Liver (tissue), 3 donors: ENCODE measurements around the gene BANK1.
"Not testable (repeated sequence)": the region's sequence is repeated elsewhere in the genome, so short reads cannot be mapped to it uniquely, and the experiment has no call there.

Experiments used
- ATF3 ChIP-seq: IDR thresholded peaks from 2 replicates; pipeline ENCODE4 v1.6.1; 2016; ENCODE audit warnings: antibody characterized with exemption
- GABPA ChIP-seq, 2 donors: IDR thresholded peaks in 1 of 2; conservative IDR thresholded peaks in 1 of 2; 2 replicates each; pipeline ENCODE4 v1.6.1; 2016; ENCODE audit warnings: antibody characterized with exemption in 2 of 2, mild to moderate bottlenecking in 1 of 2, moderate library complexity in 1 of 2
- TF ChIP-seq, protein P1 (sequence below): IDR thresholded peaks from 2 replicates; pipeline ENCODE4 v1.6.1; 2016; ENCODE audit warnings: antibody characterized with exemption
- TF ChIP-seq, protein P2 (sequence below): fragments of 150-350 bp; IDR thresholded peaks from 2 replicates; pipeline ENCODE4 v1.5.1; 2017; ENCODE audit warnings: improper control_type of control experiment, low read depth, low read length; ENCODE audit not compliant: missing input control
- donor health status: healthy.
- donor health status: healthy.

GRCh38 chr4:101905527-101905926 is 115.0 kb downstream of the BANK1 start:
- TF ChIP-seq ATF3; GABPA (IDR thresholded peaks at IDR 0.05 in 1 of 2, conservative IDR thresholded peaks at IDR 0.05 in 1 of 2): not testable (repeated sequence)
- TF ChIP-seq, protein P1, sequence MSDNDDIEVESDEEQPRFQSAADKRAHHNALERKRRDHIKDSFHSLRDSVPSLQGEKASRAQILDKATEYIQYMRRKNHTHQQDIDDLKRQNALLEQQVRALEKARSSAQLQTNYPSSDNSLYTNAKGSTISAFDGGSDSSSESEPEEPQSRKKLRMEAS: not testable (repeated sequence)
- TF ChIP-seq, protein P2, sequence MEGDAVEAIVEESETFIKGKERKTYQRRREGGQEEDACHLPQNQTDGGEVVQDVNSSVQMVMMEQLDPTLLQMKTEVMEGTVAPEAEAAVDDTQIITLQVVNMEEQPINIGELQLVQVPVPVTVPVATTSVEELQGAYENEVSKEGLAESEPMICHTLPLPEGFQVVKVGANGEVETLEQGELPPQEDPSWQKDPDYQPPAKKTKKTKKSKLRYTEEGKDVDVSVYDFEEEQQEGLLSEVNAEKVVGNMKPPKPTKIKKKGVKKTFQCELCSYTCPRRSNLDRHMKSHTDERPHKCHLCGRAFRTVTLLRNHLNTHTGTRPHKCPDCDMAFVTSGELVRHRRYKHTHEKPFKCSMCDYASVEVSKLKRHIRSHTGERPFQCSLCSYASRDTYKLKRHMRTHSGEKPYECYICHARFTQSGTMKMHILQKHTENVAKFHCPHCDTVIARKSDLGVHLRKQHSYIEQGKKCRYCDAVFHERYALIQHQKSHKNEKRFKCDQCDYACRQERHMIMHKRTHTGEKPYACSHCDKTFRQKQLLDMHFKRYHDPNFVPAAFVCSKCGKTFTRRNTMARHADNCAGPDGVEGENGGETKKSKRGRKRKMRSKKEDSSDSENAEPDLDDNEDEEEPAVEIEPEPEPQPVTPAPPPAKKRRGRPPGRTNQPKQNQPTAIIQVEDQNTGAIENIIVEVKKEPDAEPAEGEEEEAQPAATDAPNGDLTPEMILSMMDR: not testable (repeated sequence)
